Small intestine (tissue), 7 donors: ENCODE results near the gene GID4. TPM values are rescaled to one million over a fixed set of nuclear protein-coding genes. Genes with fewer than 3 reads are reported as not detected.

Source experiments
- DNase-seq, 2 donors: peaks; one replicate each; pipeline versions ENCODE4 v3.0.0 to v3.0.0-alpha.2; 2013
- FAIRE-seq: peaks from 2 replicates; lab custom pipeline; 2012; peaks lifted over from hg19 to GRCh38; lab: Jason Lieb, UNC
- H3K27ac ChIP-seq, 3 donors: one replicate each; pipeline ENCODE4 v1.5.1; 2013; ENCODE audit warnings: low read length in 2 of 3, mild to moderate bottlenecking in 2 of 3, control low read depth in 1 of 3, inconsistent platforms in 1 of 3, low read depth in 1 of 3, moderate library complexity in 1 of 3
- H3K27me3 ChIP-seq, 3 donors: one replicate each; pipeline ENCODE4 v1.6.1; 2013; ENCODE audit warnings: low read length in 3 of 3, inconsistent platforms in 1 of 3; ENCODE audit not compliant: control insufficient read depth in 3 of 3, insufficient read depth in 3 of 3
- H3K36me3 ChIP-seq, 3 donors: one replicate each; pipeline ENCODE4 v1.6.1; 2013; ENCODE audit warnings: low read length in 3 of 3, inconsistent platforms in 1 of 3, low read depth in 1 of 3, mild to moderate bottlenecking in 1 of 3, moderate library complexity in 1 of 3; ENCODE audit not compliant: control insufficient read depth in 3 of 3, insufficient read depth in 2 of 3
- H3K4me1 ChIP-seq, 3 donors: one replicate each; pipeline ENCODE4 v1.6.1; 2013; ENCODE audit warnings: low read length in 2 of 3, inconsistent platforms in 1 of 3, low read depth in 1 of 3, mild to moderate bottlenecking in 1 of 3, moderate library complexity in 1 of 3; ENCODE audit not compliant: control insufficient read depth in 3 of 3, insufficient read depth in 2 of 3
- H3K4me3 ChIP-seq, 3 donors: one replicate each; pipeline ENCODE4 v1.5.1; 2013; ENCODE audit warnings: low read length in 3 of 3, control low read depth in 1 of 3, inconsistent platforms in 1 of 3, low read depth in 1 of 3, mild to moderate bottlenecking in 1 of 3, moderate library complexity in 1 of 3
- H3K9me3 ChIP-seq, 2 donors: one replicate each; pipeline ENCODE4 v1.6.1; 2013; ENCODE audit warnings: low read depth in 1 of 2, low read length in 1 of 2; ENCODE audit not compliant: control insufficient read depth in 2 of 2, insufficient read depth in 1 of 2
- WGBS, 3 donors: extraction: QIAGEN DNeasy Blood & Tissue Kit; methylation state at CpG; one replicate each; pipeline ENCODE4 v1.1.7; 2013; 5-methylcytosine and 5-hydroxymethylcytosine counted together
- polyA plus RNA-seq, 4 donors: library from polyadenylated mRNA; stranded (reverse) in 3 of 4; unstranded in 1 of 4; fragments of 200-250 nt in 3 of 4; fragments of 120-200 nt in 1 of 4; gene quantifications; one replicate each; pipeline versions ENCODE4 v1.2.1 to v1.2.3, GENCODE V29; 2013
- donor health status: healthy with polysubstance abuse.
- donor health status: control.
- donor health status: control.
- donor health status: Bipolar disorder and iron deficiency.
- donor health status: healthy.

Gene GID4
- polyA plus RNA-seq, 4 donors, result 2.5 to 9.7 (median 4.1) TPM

DNA sequence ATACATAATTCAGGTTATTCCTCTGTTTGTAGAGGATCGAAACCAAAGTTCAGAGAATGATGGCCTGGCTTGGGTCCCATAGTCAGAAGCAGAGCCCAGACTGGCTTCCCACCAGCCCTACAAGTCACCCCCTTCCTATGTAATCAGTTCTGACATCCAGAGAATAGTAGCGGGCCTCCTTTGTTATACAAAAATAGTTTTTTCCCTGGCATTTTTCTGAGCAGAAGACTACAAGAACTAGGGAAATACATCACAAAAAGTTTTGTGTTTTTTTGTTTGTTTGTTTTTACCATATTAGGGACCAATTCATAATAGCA lies 19.4 kb upstream of the GID4 start:
- H3K27me3 ChIP-seq, result no peaks in the 10 kb centered on the region
- no peak for FAIRE-seq
- WGBS, 3 donors, result 83 to 89% (median 86%) methylated on average over 2 of the region's 2 CpGs
- H3K36me3 ChIP-seq, result peaks cover 5 to 57% (median 7%) of the 10 kb centered on the region in 3 donors
- H3K4me1 ChIP-seq, result no peaks in the 10 kb centered on the region
- H3K4me3 ChIP-seq, result no peak overlapping the region
- DNase-seq, result no peak
- H3K27ac ChIP-seq, result no peak overlapping the region
- no peaks in the 10 kb centered on the region for H3K9me3 ChIP-seq

DNA sequence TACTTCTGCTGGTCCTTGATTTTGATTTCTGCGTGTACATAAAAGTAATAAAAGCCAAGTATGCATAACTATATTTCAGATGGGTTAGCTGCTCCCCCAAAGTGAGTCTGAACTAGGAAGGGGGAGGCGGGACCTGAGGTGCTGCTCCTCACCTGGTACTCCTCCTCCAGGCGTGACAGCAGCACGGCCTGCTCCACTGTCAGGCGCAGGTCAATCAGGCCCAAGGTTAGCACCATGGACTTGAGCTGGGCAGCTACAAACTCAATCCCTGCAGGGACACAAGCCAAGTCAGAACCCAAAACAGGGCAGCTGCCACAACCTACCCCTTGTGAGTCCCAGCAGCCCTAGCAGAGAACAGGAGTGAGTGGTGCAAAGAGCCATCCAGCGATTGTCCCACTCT lies 18.2 kb upstream of the GID4 start:
- no peaks in the 10 kb centered on the region for H3K27me3 ChIP-seq
- DNase-seq, result no peak
- no peaks in the 10 kb centered on the region for H3K9me3 ChIP-seq
- WGBS, 3 donors, result 97 to 98% (median 98%) methylated on average over 6 of the region's 6 CpGs
- peaks cover 5 to 57% (median 7%) of the 10 kb centered on the region in 3 donors for H3K36me3 ChIP-seq
- no peak overlapping the region for H3K27ac ChIP-seq
- no peak for FAIRE-seq
- H3K4me1 ChIP-seq, result no peaks in the 10 kb centered on the region
- H3K4me3 ChIP-seq, result no peak overlapping the region

- H3K36me3 ChIP-seq, result peaks cover 5 to 60% (median 7%) of the 10 kb centered on the region in 3 donors
- no peak for DNase-seq
- H3K4me1 ChIP-seq, result no peaks in the 10 kb centered on the region
- WGBS, 3 donors, result 95 to 100% (median 97%) methylated on average over 5 of the region's 5 CpGs
- no peak overlapping the region for H3K27ac ChIP-seq
- no peak for FAIRE-seq
- H3K27me3 ChIP-seq, result no peaks in the 10 kb centered on the region
- H3K4me3 ChIP-seq, result no peak overlapping the region
- no peaks in the 10 kb centered on the region for H3K9me3 ChIP-seq
Measured at GRCh38 chr17:18021372-18021771, 17.8 kb upstream of the GID4 start.

DNA sequence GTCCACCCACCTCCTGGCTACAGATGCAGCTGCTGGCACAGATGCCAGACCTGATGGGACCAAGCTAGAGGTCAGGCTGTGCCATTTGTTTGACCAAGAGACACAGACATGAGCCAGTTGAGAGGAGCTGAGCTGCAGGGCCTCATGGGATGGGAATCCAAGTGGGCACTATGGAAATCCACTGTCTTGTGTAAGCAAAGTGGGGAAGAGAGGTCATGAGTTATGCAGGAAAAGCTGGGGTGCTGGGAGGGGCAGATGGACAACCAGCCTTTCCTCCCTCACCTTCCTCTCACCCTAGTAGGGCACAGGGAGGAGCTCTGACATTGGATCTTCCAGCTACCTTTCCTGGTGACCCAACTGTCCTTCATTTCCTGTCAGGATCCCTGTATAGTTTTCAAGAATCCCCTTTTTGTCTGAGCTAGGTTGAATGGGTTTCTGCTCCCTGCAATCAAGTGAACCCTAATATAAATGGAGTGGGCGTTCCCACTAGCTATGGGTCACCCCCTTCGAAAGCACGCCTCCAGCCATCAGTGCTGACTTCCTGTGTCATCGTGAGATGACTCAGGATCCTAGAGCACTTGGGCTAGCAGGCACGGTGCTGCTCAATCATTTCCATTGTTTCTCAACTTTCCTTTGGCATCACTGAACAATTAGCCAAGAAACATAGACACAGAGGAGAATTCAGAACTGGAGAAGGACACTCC lies 13.8 kb upstream of the GID4 start:
- 59 to 67% (median 64%) methylated on average over 5 of the region's 5 CpGs for WGBS, 3 donors
- Histone ChIP-seq H3K9me3 (no peaks in the 10 kb centered on the region), H3K36me3 (peaks cover 2 to 47% (median 7%) of the 10 kb centered on the region in 3 donors), H3K27ac (no peak overlapping the region), H3K4me3 (no peak overlapping the region), H3K27me3 (no peaks in the 10 kb centered on the region), H3K4me1 (no peaks in the 10 kb centered on the region)
- DNase-seq (no peak), FAIRE-seq (no peak)

DNA sequence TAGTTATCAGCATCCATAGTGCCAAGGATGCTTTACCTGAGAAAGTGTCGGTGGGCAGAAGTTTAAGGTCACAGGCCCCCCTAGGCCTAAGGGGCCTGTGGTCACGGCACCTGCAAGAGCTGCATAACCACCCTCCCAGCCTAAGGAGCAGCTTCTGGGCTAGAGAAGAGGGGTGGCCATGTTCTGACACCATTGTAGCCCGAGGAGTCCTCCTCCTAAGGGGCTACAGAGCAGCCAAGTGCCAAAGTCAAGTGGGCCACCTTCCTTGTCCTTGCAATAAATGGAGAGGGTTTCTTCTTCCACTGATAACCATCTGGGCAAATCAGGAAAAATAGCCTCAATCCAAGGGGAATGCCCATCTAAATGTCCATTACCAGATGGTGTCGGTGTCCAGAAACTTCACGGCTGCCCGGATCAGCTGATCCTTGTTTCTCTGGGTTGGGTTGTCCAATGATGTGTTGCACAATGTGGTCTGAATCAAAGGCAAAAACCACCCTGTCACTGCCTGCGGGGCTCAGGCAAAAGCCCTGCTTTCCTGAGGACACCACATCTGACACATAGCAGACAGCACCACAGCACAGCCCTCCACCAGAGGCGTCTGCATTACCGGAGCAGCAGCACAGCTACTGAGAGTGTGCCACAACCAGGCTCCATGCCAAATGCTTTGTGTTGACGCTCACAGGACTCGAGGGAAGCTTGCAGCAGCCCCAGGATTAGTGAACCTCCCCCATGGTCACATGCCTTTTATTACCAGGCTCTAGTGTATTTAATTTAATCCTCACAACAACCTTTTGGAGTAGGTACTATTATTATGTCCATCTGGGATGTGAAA lies 13.0 kb upstream of the GID4 start:
- no peaks in the 10 kb centered on the region for H3K9me3 ChIP-seq
- H3K4me1 ChIP-seq, result no peaks in the 10 kb centered on the region
- 75 to 80% (median 78%) methylated on average over 11 of the region's 11 CpGs for WGBS, 3 donors
- no peak for DNase-seq
- peaks cover 2 to 40% (median 7%) of the 10 kb centered on the region in 3 donors for H3K36me3 ChIP-seq
- no peak for FAIRE-seq
- H3K4me3 ChIP-seq, result no peak overlapping the region
- no peaks in the 10 kb centered on the region for H3K27me3 ChIP-seq
- no peak overlapping the region for H3K27ac ChIP-seq

DNA sequence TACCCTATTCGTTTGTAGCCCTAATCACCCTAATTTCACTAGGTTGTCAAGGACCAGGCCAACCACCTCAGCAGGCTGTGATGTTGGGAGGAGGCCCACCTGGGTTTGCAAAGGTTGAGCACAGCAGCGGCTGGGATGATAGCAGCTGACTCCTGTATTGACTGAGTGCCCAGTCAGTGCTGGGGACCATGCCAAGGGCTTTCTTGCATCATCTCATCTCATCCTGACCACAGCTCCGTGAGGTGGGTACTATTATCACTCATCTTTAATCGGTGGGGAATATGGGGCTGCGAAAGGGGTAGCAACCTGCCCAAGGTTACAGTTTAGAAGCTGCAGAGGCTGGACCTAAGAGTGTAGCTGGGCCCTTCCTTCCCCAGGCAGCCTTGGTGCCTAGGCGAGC lies 11.9 kb upstream of the GID4 start:
- FAIRE-seq (no peak), DNase-seq (no peak)
- H3K36me3 ChIP-seq, result peaks cover 0 to 32% (median 7%) of the 10 kb centered on the region in 3 donors
- no peaks in the 10 kb centered on the region for H3K4me1 ChIP-seq
- H3K27me3 ChIP-seq, result no peaks in the 10 kb centered on the region
- no peaks in the 10 kb centered on the region for H3K9me3 ChIP-seq
- H3K27ac ChIP-seq, result no peak overlapping the region
- 83 to 90% (median 86%) methylated on average over 6 of the region's 6 CpGs for WGBS, 3 donors
- no peak overlapping the region for H3K4me3 ChIP-seq

DNA sequence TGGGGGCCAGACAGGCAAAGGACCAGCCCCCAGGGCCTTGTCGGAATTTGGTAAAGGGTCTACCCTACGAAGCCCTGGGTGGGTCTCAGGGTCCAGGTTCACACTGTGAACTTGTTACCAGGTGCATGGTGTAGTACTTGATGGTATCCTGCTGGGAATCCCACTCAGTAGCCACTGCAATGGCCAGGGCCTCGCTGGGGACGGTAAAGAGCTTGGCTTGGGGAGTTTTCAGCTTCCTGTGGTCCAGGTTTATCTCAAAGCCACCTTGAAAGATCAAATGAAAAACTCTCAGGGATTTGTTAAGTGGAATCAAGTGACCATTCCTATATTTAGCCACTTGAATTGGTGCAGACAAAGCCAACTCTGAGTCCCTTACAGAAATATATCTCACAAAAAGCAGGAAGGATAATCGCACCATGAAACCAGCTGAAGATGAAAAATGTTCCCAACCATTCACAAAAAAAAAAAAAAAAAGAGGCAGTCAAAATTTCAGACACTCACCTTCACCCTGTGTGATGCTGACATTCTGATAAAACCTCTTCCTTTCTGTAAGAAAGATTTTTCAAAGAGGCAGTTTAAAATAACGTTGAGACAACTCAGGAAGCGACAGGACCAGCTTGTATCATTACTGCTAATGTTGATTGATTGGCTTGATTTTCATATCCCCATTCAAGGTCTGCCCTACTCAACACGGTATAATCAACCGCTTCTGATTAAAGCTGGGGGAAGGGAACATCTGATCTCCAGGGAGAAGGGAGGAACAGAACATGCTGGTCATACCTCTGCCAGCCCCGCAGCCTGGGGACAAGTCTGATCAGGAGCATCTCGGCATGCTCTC lies 10.9 kb upstream of the GID4 start:
- 80 to 85% (median 80%) methylated on average over 11 of the region's 11 CpGs for WGBS, 3 donors
- H3K4me1 ChIP-seq, result no peaks in the 10 kb centered on the region
- H3K27me3 ChIP-seq, result no peaks in the 10 kb centered on the region
- H3K9me3 ChIP-seq, result no peaks in the 10 kb centered on the region
- peaks cover 0 to 32% (median 5%) of the 10 kb centered on the region in 3 donors for H3K36me3 ChIP-seq
- H3K4me3 ChIP-seq, result no peak overlapping the region
- no peak overlapping the region for H3K27ac ChIP-seq
- FAIRE-seq, result no peak
- no peak for DNase-seq

DNA sequence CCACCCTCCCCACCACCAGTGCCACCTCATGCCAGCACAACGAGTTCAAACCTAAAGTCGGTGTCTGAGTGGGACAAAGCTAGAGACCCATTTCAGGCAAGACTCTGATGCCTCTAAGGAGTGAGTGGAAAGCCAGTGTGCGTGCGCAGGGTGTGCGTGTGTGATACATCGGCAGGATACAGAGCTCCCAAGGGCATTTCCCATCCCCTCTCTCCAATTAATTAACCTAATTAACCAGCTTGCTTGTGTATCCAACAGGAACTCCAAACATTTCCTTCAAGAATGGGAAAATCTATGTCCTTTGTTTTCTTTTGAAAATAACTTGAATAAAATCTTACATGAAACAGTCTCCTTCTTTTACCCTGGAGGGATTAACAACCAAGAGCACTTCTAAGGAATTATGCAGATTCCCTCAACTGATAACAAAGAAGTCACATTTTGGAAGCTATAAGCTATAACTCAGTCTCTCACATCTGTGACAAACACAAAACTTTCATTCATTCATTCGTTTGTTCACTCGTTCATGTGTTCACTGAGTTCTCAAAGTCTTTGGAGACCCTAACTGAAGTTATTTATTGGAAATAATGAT lies 10.2 kb upstream of the GID4 start:
- Histone ChIP-seq H3K36me3 (peaks cover 0 to 31% (median 4%) of the 10 kb centered on the region in 3 donors), H3K27ac (no peak overlapping the region), H3K4me3 (no peak overlapping the region), H3K27me3 (no peaks in the 10 kb centered on the region), H3K9me3 (no peaks in the 10 kb centered on the region), H3K4me1 (no peaks in the 10 kb centered on the region)
- DNase-seq (no peak), FAIRE-seq (no peak)
- WGBS, 3 donors, result 88 to 94% (median 94%) methylated on average over 8 of the region's 8 CpGs
